ENCODE measurements around the gene TLL2. TPM values are rescaled to one million over a fixed set of nuclear protein-coding genes. Genes with fewer than 3 reads are reported as not detected.

The TLL2 gene
- polyA plus RNA-seq, 2 of the 4 experiments (the other 2 are of a cell fraction), result 0.08 to 0.13 TPM

GRCh38 chr10:96378741-96379140 lies 135.0 kb downstream of the TLL2 start (continued):
- no peak for TF ChIP-seq RNF2 (IDR thresholded peaks at IDR 0.05; ENCODE audit: borderline replicate concordance, low read depth)

GRCh38 chr10:96377816-96378294 lies 135.9 kb downstream of the TLL2 start:
- ATAC-seq (no peak), FAIRE-seq (no peak), DNase-seq (ENCODE audit: low read depth in 1 of 2, low spot score in 1 of 2) (no peak)
- POLR2A ChIA-PET, result interaction anchor here (1.2 kb wide), 1 partner anchor 77 kb away, joined by 3 read pairs; no protein-coding TSS in a partner anchor
- Histone ChIP-seq H3K4me1 (no peaks in the 10 kb centered on the region), H3K4me3 (no peak overlapping the region), H3K9me3 (no peaks in the 10 kb centered on the region), H3K27ac (no peak overlapping the region), H3K4me2 (no peak overlapping the region)
- CTCF ChIA-PET, result interaction anchor here (1.0 to 7.6 kb wide), 8 partner anchors 8 to 747 kb away, joined by 3 to 105 read pairs (median 6); partner anchors contain the start of gene TLL2
- WGBS (ENCODE audit: missing lambda C conversion rate), result 67% methylated on average over 5 of the region's 6 CpGs
- TF ChIP-seq REST (IDR thresholded peaks at IDR 0.05) (no peak), CTCF (IDR thresholded peaks at IDR 0.05) (no peak)

GRCh38 chr10:96376483-96376882 lies 137.2 kb downstream of the TLL2 start:
- DNase-seq (ENCODE audit: low read depth in 1 of 2, low spot score in 1 of 2), result no peak
- Histone ChIP-seq H3K27ac (no peak overlapping the region), H3K9me3 (no peaks in the 10 kb centered on the region), H3K4me2 (no peak overlapping the region), H3K4me1 (no peaks in the 10 kb centered on the region), H3K4me3 (no peak overlapping the region)
- FAIRE-seq, result no peak
- no peak for ATAC-seq
- ChIA-PET CTCF (interaction anchor here (1.1 to 7.6 kb wide), 9 partner anchors 9 to 137 kb away, joined by 3 to 105 read pairs (median 7); partner anchors contain the start of gene TLL2), POLR2A (no interaction called here)
- WGBS (ENCODE audit: missing lambda C conversion rate), result 30% methylated on average over 7 of the region's 7 CpGs
- TF ChIP-seq FOSL2 (IDR thresholded peaks at IDR 0.05), result no peak
- TF ChIP-seq FOSL2 (CRISPR knock-in tag; IDR thresholded peaks at IDR 0.05), result no peak
- TF ChIP-seq EHF (CRISPR knock-in tag; IDR thresholded peaks at IDR 0.05), result no peak
- TF ChIP-seq HMGXB4 (CRISPR knock-in tag; IDR thresholded peaks at IDR 0.05; ENCODE audit: borderline replicate concordance), result no peak
- no peak for TF ChIP-seq HEYL (CRISPR knock-in tag; IDR thresholded peaks at IDR 0.05)
- no peak for TF ChIP-seq FOSB (CRISPR knock-in tag; IDR thresholded peaks at IDR 0.05)
- no peak for TF ChIP-seq HDAC2 (IDR thresholded peaks at IDR 0.05)
- TF ChIP-seq NPAS2 (CRISPR knock-in tag; IDR thresholded peaks at IDR 0.05; ENCODE audit: borderline replicate concordance), result no peak
- TF ChIP-seq E2F6 (IDR thresholded peaks at IDR 0.05; ENCODE audit: borderline replicate concordance, low read depth), result no peak
- no peak for TF ChIP-seq ZC3H11A (IDR thresholded peaks at IDR 0.05)
- no peak for TF ChIP-seq BHLHE40 (IDR thresholded peaks at IDR 0.05; ENCODE audit: low read depth, low read length)
- no peak for TF ChIP-seq KDM5A (IDR thresholded peaks at IDR 0.05)
- no peak for TF ChIP-seq ZFP36 (IDR thresholded peaks at IDR 0.05; ENCODE audit: borderline replicate concordance, partially characterized antibody)
- TF ChIP-seq BCL3 (IDR thresholded peaks at IDR 0.05), result no peak
- TF ChIP-seq KDM1A (IDR thresholded peaks at IDR 0.05; ENCODE audit: low read depth), result no peak
